B cell (primary cell): Measurements from ENCODE around the gene TMEM213. TPM values are rescaled to one million over a fixed set of nuclear protein-coding genes. Genes with fewer than 3 reads are reported as not detected.

Source experiments
- ATAC-seq: fragments of 200-7000 bp; cut with Tn5 transposase; one replicate; pipeline ENCODE4 v1.10.0; 2021; ENCODE audit warnings: low read depth, mild to moderate bottlenecking, moderate number of reproducible peaks, moderate library complexity
- CTCF ChIA-PET: fragments of 350-600 bp; sonication (Branson Sonifier 250); formaldehyde crosslinking; loops from one replicate; lab custom pipeline; 2021; ENCODE audit warnings: antibody characterized with exemption, inconsistent platforms; lab: Charles Lee
- POLR2A ChIA-PET: fragments of 350-600 bp; sonication (Branson Sonifier 250); formaldehyde crosslinking; loops from one replicate; lab custom pipeline; 2021; ENCODE audit warnings: antibody characterized with exemption; lab: Charles Lee
- DNase-seq: peaks from one replicate; pipeline ENCODE4 v3.0.0; 2013
- H2AFZ ChIP-seq: 2 replicates; pipeline ENCODE4 v1.6.1; 2012; ENCODE audit warnings: mild to moderate bottlenecking, low read depth, low read length; ENCODE audit not compliant: insufficient read depth, poor library complexity, severe bottlenecking
- H3K27ac ChIP-seq, 2 donors: 1 replicate in 1 of 2; 2 replicates in 1 of 2; pipeline ENCODE4 v1.5.1; 2012 to 2013; ENCODE audit warnings: low read length in 2 of 2, mild to moderate bottlenecking in 2 of 2, moderate library complexity in 1 of 2
- H3K27me3 ChIP-seq, 4 experiments: fragments of 200-600 bp in 1 of 4; sonication (generic) in 1 of 4; replicated peaks in 1 of 4; 1 replicate in 2 of 4; 2 replicates in 2 of 4; pipeline versions ENCODE4 v1.6.1 to v1.7.0; 2013 to 2016; ENCODE audit warnings: low read length in 3 of 4, mild to moderate bottlenecking in 2 of 4, mixed read lengths in 1 of 4, moderate library complexity in 1 of 4; ENCODE audit not compliant: insufficient read depth in 4 of 4, control insufficient read depth in 3 of 4; ENCODE audit errors: control extremely low read depth in 1 of 4
- H3K36me3 ChIP-seq, 2 experiments: replicated peaks in 1 of 2; 1 replicate in 1 of 2; 2 replicates in 1 of 2; pipeline versions ENCODE4 v1.6.1 to v1.7.1; 2013; ENCODE audit warnings: low read length in 1 of 2; ENCODE audit not compliant: insufficient read depth in 2 of 2, control insufficient read depth in 1 of 2; ENCODE audit errors: control extremely low read depth in 1 of 2, extremely low read depth in 1 of 2
- H3K4me1 ChIP-seq, 2 donors: fragments of 200-600 bp in 1 of 2; sonication (generic) in 1 of 2; 1 replicate in 1 of 2; 2 replicates in 1 of 2; pipeline versions ENCODE4 v1.5.1 to v1.6.1; 2013 to 2017; ENCODE audit warnings: low read length in 2 of 2; ENCODE audit not compliant: control insufficient read depth in 2 of 2, insufficient read depth in 2 of 2
- H3K4me2 ChIP-seq: replicated peaks from 2 replicates; pipeline ENCODE3; 2012; ENCODE audit warnings: mild to moderate bottlenecking, low read depth, low read length; ENCODE audit not compliant: poor library complexity, severe bottlenecking
- H3K4me3 ChIP-seq, 5 experiments: fragments of 200-600 bp in 1 of 5; sonication (generic) in 1 of 5; 1 replicate in 3 of 5; 2 replicates in 2 of 5; pipeline versions ENCODE4 v1.5.1 to v1.7.0; 2011 to 2016; ENCODE audit warnings: low read length in 4 of 5, mild to moderate bottlenecking in 4 of 5, low read depth in 2 of 5, control low read depth in 1 of 5, moderate library complexity in 1 of 5; ENCODE audit not compliant: insufficient read depth in 1 of 5; ENCODE audit errors: control extremely low read depth in 1 of 5, extremely low read depth in 1 of 5
- H3K79me2 ChIP-seq: fragments of 200-600 bp; sonication (generic); one replicate; pipeline ENCODE4 v1.6.0; 2016; ENCODE audit warnings: low read length; ENCODE audit not compliant: control insufficient read depth, insufficient read depth
- H3K9ac ChIP-seq: fragments of 200-600 bp; sonication (generic); 2 replicates; pipeline ENCODE4 v1.6.1; 2017; ENCODE audit warnings: mild to moderate bottlenecking, low read length, moderate library complexity
- H3K9me3 ChIP-seq, 3 donors: one replicate each; pipeline versions ENCODE4 v1.6.1 to v1.7.1; 2013; ENCODE audit warnings: low read length in 2 of 3; ENCODE audit not compliant: control insufficient read depth in 2 of 3, insufficient read depth in 1 of 3; ENCODE audit errors: control extremely low read depth in 1 of 3
- H4K20me1 ChIP-seq: 2 replicates; pipeline ENCODE4 v1.6.0; 2012; ENCODE audit warnings: mild to moderate bottlenecking, low read length; ENCODE audit not compliant: insufficient read depth, control insufficient read depth, poor library complexity, severe bottlenecking
- H3K27ac Mint-ChIP-seq: one replicate; pipeline ENCODE4 v1.8.0; 2021; ENCODE audit warnings: mixed read lengths
- H3K27me3 Mint-ChIP-seq: one replicate; pipeline ENCODE4 v1.8.0; 2021; ENCODE audit warnings: mixed read lengths
- H3K4me1 Mint-ChIP-seq: one replicate; pipeline ENCODE4 v1.8.0; 2021; ENCODE audit warnings: mixed read lengths
- H3K4me3 Mint-ChIP-seq: one replicate; pipeline ENCODE4 v1.8.0; 2021; ENCODE audit warnings: mixed read lengths
- H3K9me3 Mint-ChIP-seq: one replicate; pipeline ENCODE4 v1.8.0; 2022; ENCODE audit warnings: mixed read lengths; ENCODE audit not compliant: insufficient read depth
- CTCF ChIP-seq: fragments of 200-600 bp; IDR thresholded peaks from one replicate; pipeline ENCODE4 v1.8.0; 2022; ENCODE audit warnings: antibody characterized with exemption, mild to moderate bottlenecking
- EZH2 ChIP-seq: IDR thresholded peaks from 2 replicates; pipeline ENCODE4 v1.6.1; 2012; ENCODE audit warnings: borderline replicate concordance, low read depth, mild to moderate bottlenecking, moderate library complexity, low read length; ENCODE audit not compliant: insufficient read depth, poor library complexity, severe bottlenecking
- WGBS: methylation state at CpG from one replicate; pipeline ENCODE4 v1.1.5; 2013; ENCODE audit warnings: missing lambda C conversion rate; ENCODE audit not compliant: insufficient coverage; 5-methylcytosine and 5-hydroxymethylcytosine counted together
- intact Hi-C: fragments of 100-400 bp; cut with micrococcal nuclease; formaldehyde crosslinking; loops from one replicate; pipeline ENCODE4 v1.10.0; 2022
- polyA plus RNA-seq: library from polyadenylated mRNA; depleted of rRNA; stranded (reverse); fragments of >200 nt; gene quantifications from 2 replicates; pipeline ENCODE4 v1.2.3, GENCODE V29; 2012
- total RNA-seq, 2 donors: library from RNA; stranded (reverse); fragments of 120-200 nt in 1 of 2; gene quantifications; 1 replicate in 1 of 2; 2 replicates in 1 of 2; pipeline versions ENCODE4 v1.2.3 to v1.2.4, GENCODE V29; 2013 to 2022

TMEM213 gene
- total and polyA plus RNA-seq, 2 donors (not counting 1 experiment from before 2014, with no cell fraction given) = not detected

GRCh38 chr7:138816650-138817049 is 18.9 kb downstream of the TMEM213 start:
- no peak overlapping the region for H3K4me3 Mint-ChIP-seq
- ATAC-seq = no peak
- TF ChIP-seq CTCF (no peak), EZH2 (no peak)
- DNase-seq = no peak
- no peaks in the 10 kb centered on the region for H3K4me1 Mint-ChIP-seq
- CTCF ChIA-PET = no interaction called here
- no peak overlapping the region for H3K4me3 ChIP-seq
- H3K27me3 Mint-ChIP-seq = peaks cover 4% of the 10 kb centered on the region
- H3K9me3 Mint-ChIP-seq = no peaks in the 10 kb centered on the region
- H3K27ac Mint-ChIP-seq = no peak overlapping the region
- H2AFZ ChIP-seq = no peak overlapping the region
- H3K4me1 ChIP-seq = no peaks in the 10 kb centered on the region
- no peaks in the 10 kb centered on the region for H3K36me3 ChIP-seq
- no peaks in the 10 kb centered on the region for H4K20me1 ChIP-seq
- intact Hi-C loops = no loop called here
- no peaks in the 10 kb centered on the region for H3K9me3 ChIP-seq
- H3K9ac ChIP-seq = no peak overlapping the region
- no peak overlapping the region for H3K4me2 ChIP-seq
- no peaks in the 10 kb centered on the region for H3K27me3 ChIP-seq
- 100% methylated on average over 1 of the region's 1 CpG for WGBS
- no peaks in the 10 kb centered on the region for H3K79me2 ChIP-seq
- no peak overlapping the region for H3K27ac ChIP-seq
- POLR2A ChIA-PET = no interaction called here

GRCh38 chr7:138819625-138820024 is 21.8 kb downstream of the TMEM213 start:
- no peaks in the 10 kb centered on the region for H3K4me1 ChIP-seq
- ChIA-PET CTCF (no interaction called here), POLR2A (no interaction called here)
- no peak overlapping the region for H3K4me3 ChIP-seq
- no peak overlapping the region for H3K27ac Mint-ChIP-seq
- DNase-seq (no peak), ATAC-seq (no peak)
- no peak overlapping the region for H2AFZ ChIP-seq
- no peak for TF ChIP-seq CTCF
- no peak for TF ChIP-seq EZH2
- intact Hi-C loops = no loop called here
- WGBS = 100% methylated on average over 1 of the region's 3 CpGs
- no peak overlapping the region for H3K27ac ChIP-seq
- H3K9ac ChIP-seq = no peak overlapping the region
- H4K20me1 ChIP-seq = no peaks in the 10 kb centered on the region
- no peaks in the 10 kb centered on the region for H3K9me3 ChIP-seq
- no peak overlapping the region for H3K4me3 Mint-ChIP-seq
- H3K27me3 Mint-ChIP-seq = peaks cover 4% of the 10 kb centered on the region
- H3K4me2 ChIP-seq = no peak overlapping the region
- H3K79me2 ChIP-seq = no peaks in the 10 kb centered on the region
- H3K36me3 ChIP-seq = no peaks in the 10 kb centered on the region
- H3K4me1 Mint-ChIP-seq = no peaks in the 10 kb centered on the region
- no peaks in the 10 kb centered on the region for H3K27me3 ChIP-seq
- no peaks in the 10 kb centered on the region for H3K9me3 Mint-ChIP-seq
